NAMALWA (cell line): ENCODE measurements around the gene CAPN5.

Experiments
- DNase-seq: peaks from one replicate; pipeline ENCODE4 v3.0.0-alpha.2; 2015; ENCODE audit warnings: low spot score

Gene CAPN5

DNA sequence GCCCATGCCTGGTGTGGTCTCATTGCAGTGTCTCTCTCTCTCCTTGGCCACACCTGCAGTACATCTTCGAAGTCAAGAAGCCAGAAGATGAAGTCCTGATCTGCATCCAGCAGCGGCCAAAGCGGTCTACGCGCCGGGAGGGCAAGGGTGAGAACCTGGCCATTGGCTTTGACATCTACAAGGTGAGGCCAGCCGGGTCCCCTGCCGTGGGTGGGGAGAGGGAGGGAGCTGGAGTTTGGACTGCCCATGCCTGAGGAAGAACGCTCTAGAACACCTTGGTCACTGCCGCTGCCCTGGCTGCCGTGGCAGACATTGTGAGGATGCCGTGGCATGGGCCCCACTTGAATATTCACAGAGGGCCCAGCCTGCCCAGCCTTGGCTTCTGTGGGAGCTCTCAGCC is 52.2 kb downstream of the CAPN5 start:
- DNase-seq = no peak

DNA sequence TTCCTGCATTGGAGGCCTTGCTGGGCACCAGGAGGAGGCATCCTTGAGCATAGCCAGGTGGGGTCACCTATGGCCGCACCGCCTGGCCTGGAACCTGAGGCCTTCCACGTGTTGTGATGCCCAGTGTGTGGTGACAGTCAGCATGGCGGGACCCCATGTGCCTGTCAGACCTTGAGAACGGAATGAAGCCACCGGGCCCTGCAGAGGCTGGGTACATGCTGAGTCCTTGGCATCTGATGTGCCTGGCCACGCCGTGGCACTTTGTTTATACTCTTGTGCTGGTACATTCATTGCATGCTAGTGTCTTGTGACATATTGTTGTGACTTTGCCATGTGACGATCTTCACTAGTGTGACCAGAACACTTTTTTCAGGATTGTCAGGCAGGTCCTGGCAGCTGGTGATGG is 52.8 kb downstream of the CAPN5 start:
- DNase-seq = no peak

- no peak for DNase-seq
These were observed 53.8 kb downstream of the CAPN5 start for GRCh38 chr11:77120571-77120970.

- no peak for DNase-seq
These were observed 54.4 kb downstream of the CAPN5 start for GRCh38 chr11:77121096-77121640.

DNA sequence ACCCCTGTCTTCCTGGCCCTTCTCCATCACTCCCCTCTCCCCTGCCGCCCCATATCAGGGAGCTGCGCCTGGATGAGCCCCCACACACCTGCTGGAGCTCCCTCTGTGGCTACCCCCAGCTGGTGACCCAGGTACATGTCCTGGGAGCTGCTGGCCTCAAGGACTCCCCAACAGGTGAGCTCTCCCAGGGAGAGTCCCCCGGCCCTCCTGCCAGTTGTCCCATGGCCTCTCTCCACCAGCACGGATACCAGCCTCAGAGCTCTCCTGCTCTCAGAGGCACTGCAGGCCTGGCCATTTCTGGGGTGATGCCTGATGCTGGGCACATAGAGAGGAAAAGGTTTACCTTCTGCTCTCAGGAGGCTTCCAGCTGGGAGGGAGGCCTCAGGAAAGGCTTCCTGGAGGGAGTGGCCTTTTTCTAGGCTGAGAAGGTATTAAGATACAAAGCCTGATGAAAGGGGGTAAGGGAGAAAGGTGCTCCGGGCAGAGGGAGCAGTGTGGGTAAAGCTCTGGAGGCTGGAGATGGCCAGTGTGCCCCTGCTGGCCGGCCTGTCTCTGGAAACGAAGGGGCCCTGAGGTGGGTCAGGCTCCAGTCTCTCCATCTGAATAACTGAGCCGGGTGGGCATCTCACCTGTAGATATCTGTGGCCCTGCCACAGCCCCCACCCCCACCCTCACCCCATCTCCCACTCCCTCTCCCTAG is 55.3 kb downstream of the CAPN5 start:
- DNase-seq = no peak

GRCh38 chr11:77122576-77123212 is 55.9 kb downstream of the CAPN5 start:
- DNase-seq = no peak

DNA sequence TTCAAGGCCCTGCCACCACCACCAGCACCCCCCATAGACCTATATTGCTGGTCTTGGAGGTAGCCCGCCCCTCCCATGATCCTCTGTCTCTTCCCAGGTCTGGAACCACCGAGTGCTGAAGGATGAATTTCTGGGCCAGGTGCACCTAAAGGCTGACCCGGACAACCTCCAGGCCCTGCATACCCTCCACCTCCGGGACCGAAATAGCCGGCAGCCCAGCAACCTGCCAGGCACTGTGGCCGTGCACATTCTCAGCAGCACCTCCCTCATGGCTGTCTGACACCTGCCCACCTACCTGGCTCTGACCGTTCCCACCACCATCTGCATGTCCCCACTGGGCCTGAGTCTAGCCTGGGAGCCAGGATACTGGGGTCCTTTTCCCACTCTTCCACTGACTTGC is 56.8 kb downstream of the CAPN5 start:
- DNase-seq = no peak

- DNase-seq = no peak
These were observed 57.3 kb downstream of the CAPN5 start for GRCh38 chr11:77124041-77124440.

GRCh38 chr11:77124488-77124887 is 57.7 kb downstream of the CAPN5 start:
- DNase-seq = no peak

DNA sequence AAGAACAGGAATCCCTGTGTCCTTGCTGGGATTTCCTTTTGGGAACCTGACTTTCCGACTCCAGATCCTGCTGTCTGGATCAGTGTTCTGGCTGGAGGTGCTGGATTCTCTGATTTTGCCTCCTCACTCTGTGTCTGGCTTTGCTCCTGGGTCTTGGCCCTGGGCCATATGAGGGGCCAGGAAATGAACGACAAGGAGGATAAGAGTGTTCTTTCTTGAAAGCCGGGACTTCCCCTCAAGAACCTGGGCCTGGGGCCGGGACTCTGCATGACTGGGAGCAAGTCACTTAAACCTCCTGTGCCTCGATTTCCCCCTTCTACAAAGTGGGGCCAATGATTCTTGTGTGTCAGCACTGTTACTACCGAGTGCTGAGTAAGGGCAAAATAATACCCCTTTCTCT is 58.4 kb downstream of the CAPN5 start:
- no peak for DNase-seq

GRCh38 chr11:77125695-77126094 is 58.9 kb downstream of the CAPN5 start:
- no peak for DNase-seq

DNA sequence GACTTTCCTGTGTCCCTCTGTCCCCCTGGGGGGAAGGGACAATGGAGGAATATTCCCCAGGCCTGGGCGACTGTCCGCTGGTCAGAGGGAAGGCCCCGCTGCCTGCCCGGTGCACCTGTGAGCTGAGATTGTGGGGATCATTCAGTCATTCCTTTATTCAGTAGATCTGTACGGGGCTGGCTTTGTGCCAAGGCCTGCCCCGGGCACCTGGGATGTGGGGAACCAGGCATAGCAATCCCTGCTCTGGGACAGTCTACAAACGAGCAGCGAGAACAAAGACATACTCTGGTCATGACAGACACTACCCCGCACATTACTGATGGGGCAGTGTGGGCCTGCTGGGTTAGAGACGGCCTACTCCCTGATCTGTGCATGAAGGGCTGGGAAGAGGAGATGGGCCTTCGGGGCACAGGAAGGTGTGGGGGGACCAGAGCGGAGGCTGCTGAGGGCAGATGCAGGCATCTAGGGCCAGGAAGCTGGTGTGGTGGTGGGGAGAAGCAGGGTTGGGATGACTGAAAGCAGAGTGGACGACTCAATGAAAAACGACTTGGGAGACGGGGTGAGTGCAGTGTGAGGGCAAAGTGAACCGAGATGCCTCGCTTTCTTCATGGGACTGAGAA is 59.5 kb downstream of the CAPN5 start:
- no peak for DNase-seq

GRCh38 chr11:77126861-77127234 is 60.1 kb downstream of the CAPN5 start:
- no peak for DNase-seq

DNA sequence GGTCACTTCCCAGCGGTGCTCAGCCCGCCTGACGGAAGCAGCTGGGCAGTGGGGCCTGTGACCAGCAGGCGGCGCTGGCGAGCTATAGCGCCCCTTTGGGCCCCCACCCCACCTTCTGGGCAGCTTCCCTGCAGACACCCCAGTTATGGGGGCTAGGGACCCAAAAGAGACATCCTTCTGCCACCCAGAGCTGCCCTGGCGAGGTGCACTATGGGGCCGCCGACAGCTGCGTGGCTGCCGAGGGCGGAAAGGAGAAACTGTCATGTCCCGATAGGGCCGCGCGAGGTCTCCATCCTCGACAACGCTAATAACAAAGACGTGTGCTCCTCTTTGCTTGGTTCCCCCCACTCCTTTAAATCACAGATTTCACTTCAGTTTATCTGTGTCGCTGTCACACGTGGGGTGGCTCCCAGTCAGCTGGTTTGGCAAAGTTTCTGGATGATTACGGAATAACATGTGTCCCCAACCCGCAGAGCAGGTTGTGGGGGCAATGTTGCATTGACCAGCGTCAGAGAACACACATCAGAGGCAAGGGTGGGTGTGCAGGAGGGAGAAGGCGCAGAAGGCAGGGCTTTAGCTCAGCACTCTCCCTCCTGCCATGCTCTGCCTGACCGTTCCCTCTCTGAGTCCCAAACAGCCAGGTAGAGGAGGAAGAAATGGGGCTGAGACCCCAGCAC is 60.6 kb downstream of the CAPN5 start:
- DNase-seq = peak; percentile 44

DNA sequence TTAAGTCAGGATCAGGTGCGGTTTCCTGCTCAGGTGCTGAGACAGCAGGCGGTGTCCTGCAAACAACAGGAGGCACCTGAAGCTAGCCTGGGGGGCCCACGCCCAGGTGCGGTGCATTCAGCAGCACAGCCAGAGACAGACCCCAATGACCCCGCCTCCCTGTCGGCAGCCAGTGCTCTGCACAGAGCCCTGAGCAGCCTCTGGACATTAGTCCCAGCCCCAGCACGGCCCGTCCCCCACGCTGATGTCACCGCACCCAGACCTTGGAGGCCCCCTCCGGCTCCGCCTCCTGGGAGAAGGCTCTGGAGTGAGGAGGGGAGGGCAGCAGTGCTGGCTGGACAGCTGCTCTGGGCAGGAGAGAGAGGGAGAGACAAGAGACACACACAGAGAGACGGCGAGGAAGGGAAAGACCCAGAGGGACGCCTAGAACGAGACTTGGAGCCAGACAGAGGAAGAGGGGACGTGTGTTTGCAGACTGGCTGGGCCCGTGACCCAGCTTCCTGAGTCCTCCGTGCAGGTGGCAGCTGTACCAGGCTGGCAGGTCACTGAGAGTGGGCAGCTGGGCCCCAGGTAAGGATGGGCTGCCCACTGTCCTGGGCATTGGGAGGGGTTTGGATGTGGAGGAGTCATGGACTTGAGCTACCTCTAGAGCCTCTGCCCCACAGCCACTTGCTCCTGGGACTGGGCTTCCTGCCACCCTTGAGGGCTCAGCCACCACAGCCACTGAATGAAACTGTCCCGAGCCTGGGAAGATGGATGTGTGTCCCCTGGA is 61.3 kb downstream of the CAPN5 start, which contains the start of gene MYO7A:
TSS of gene MYO7A (plus strand) at position 327 of the 772 bp plus-strand sequence. CDS start 2,389 bp downstream, outside the sequence.
- no peak for DNase-seq

DNA sequence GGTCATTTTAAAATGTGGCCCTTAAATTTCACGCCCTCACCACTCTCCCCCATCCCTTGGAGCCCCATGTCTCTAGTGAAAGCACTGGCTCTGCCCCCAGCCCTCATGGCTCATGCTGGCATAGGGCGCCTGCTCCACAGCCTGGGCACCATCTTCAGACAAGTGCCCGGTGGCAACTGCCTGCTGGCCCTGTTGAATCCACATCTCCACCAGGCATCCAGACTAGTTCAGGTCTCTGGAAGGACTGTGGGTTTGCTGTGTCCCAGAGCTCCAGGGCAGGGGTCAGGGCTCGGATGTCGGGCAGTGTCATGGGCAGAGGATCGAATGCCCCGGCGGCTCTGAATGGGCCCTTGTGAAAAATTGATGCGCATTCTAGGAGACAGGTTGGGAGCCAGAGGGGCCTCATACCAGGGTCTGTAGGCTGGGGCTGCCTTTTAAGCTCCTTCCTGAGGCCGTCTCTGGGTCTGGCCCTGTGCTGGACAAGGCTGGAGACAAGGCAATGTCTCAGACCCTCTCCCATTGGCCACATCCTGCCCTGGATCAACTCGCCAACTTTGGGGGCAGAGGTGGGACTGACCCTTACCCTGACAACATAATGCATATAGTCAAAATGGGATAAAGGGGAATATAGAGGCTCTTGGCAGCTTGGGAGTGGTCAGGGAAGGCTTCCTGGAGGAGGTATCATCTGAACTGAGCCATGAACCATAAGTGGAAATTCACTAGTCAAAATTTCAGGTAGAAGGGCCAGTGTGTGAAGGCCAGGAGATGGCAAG is 62.5 kb downstream of the CAPN5 start:
- no peak for DNase-seq

DNA sequence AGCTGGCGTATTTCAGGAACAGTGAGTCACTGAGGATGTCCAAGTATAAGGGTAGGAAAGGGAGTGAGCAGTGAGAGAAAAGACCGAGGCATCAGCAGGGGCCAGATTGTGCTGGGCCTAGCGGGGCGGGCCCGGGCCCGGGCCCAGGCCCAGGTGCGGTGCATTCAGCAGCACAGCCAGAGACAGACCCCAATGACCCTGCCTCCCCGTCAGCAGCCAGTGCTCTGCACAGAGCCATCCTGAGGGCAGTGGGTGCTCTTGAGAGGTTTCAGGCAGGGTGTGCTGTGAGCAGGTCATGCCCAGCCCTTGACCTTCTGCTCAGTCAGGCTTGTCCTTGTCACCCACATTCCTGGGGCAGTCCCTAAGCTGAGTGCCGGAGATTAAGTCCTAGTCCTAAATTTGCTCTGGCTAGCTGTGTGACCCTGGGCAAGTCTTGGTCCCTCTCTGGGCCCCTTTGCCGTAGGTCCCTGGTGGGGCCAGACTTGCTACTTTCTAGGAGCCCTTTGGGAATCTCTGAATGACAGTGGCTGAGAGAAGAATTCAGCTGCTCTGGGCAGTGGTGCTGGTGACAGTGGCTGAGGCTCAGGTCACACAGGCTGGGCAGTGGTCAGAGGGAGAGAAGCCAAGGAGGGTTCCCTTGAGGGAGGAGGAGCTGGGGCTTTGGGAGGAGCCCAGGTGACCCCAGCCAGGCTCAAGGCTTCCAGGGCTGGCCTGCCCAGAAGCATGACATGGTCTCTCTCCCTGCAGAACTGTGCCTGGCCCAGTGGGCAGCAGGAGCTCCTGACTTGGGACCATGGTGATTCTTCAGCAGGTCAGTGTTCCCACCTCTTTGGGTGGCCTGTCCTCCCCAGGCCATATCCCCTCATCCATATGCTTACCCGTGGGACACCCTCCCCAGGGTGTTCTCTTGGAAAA is 63.3 kb downstream of the CAPN5 start:
- DNase-seq = no peak

DNA sequence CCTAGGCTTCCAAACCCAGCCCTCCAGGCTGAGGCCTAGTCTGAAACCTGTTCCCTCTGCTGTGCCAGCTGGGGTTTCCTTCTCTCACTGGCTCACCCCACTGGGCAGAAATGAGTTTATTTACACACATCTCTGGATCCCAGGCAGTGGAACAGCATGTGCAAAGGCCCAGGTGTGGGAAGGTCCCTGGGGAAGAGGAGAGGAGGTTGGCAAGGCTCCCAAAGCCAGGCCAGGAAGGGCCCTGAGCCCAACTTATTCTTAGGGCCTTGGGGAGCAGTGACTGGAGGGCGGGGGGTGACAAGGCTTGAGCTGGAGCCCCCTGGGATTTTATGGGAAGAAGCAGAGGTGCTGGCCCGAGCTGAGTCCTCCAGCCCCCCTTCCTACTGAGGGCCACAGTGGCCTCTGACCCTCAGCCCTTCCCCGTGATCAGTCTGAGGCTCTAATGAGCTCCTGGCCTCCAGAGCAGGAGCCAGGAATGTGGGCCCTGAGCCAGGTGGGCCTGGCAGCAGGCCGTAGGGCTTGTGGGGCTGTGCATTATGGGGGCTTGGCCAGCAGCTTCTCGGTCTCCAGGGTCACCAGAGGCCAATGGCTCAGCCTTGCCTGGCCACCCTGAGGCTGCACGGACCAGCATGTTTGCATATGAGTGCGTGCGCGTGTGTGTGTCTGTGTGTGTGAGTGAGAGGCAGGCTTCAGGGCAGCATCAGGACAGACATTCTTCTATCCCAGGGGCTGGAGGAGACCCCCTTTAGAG is 64.2 kb downstream of the CAPN5 start:
- DNase-seq = no peak

- no peak for DNase-seq
These were observed 64.8 kb downstream of the CAPN5 start for GRCh38 chr11:77131560-77131959.
